ENCODE data around the gene PRKG2.
"Not testable (repeated sequence)": the region's sequence is repeated elsewhere in the genome, so short reads cannot be mapped to it uniquely, and the experiment has no call there.

PRKG2 gene

DNA sequence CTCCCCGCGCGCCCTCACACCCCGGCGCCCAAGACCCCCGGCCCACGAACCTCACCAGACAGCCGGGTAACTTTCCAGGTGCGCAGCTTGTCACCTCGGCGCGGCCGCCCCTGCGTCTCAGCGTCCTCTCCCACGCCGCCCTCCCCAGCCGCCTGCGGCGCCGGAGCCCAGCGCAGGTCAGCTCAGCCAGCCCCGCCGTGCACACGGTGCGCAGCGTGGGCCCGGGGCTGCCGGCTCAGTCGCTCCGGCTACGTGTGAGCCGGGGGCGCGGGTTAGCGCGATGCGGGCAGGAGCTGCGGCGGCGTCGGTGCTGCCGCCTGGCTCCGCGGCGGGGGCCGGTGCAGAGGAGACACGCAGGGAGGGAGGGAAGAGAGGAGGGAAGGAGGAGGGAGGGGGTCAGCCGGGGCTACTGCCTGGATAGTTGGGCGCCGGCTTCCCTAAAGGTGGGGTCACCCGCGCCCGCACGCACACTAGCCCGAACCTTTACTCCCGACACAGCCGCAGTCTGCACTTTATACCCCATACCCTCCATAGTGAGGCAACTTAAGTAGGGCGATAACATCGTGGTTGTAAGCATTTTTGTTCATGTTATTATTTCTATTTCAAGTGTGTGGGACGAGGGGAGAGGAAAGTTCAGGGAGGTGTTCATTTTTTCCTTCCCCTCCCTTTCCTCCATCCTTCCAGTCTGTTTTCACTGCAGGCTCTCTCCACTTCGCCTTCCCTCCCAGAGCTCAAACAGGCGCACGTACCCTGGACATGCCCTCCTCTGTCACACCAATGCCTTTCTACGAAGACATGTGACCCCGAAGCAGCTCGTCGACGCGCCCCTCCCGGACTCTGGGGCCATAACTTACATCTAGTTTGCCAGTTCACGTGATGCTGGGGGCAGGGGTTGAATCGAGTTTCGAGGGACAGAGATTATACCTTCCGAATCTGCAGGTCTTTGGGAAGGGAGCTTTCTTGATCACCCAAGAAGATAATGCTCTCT lies at the start of gene PRKG2:
PRKG2 (minus strand) TSS at position 342 of the 988 bp plus-strand sequence. CDS start 10,175 bp downstream, outside the sequence.
- peak; percentile 53 for DNase-seq

DNA sequence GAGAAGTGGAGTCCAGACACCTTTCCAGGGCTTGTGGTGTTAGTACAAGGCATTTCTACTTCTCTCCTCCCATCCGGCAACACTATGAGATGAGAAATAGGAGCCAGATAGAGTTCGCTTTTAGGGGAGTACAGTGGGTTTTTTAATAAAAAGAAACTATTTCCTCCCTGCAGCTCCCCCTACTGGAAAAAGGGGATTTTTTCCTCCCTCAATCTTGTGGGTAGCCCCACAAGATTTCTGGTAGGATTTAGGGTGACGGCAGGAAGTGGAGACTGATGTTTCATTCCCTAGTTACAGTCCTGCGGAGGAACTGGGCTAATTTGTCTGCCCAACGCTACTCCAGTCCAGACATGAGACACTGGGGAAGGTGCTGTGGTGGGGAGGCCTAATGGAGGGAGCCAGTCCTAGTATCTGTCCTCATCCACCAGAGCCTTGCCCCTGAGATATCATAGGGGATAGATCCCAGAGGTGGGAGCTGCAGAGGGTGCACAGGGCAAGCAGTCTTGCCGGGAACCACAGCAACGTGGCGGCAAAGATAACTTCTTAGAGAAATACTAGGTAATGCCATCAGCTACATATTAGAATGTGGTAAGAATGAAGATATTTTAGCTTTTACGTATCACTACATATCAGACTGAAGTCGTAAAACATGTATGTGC lies 45.5 kb upstream of the PRKG2 start:
- no peak for DNase-seq

DNA sequence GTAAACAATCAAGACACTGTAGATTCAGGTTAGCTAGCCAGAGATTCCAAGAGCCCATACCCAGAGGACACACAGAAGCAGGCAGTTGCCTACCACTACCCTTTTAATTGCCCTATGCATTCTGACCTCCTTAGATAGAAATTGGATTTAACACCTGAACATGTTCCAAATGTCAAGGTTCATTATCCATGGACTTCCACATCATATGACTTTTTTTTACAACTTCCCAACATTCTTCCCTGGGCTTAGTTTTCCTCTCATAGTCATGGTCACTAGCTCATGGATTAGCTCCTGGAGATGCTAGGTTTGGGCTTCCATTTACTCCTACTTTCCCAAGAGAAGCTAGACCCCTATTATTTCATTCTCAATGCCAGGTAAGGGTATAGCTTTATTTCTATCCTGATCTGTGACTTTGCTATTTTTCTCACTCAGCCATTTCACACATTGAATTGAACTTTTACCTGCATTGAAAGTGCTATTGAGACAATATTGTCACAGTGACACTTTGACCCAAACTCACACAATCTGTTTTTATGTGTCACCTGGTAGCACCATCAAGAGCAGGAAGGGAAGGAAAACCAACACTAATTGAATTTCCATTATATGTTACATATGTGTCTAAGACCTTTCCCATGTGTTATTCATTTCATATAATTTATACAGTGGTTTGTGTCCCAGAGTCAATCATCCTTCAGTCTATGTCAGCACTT lies 44.0 kb upstream of the PRKG2 start:
- DNase-seq, result no peak

DNA sequence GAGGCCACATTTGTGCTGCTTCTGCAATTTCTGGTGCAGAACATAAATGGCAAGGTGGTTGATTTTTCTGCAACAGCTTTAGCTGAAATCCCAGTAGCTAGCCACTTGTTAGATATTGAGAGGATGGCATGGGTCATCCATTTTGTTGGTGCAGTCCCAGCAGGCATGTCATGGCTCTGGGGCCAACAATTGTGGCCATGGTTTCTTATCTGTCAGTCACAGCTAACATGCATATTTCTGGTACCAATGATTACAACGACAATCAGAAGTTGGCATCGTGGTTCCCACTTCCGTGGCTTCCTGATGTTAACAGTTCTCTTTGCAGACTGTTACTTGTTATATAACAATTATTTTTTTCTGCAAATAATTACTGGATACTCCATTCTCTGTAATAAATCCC lies 42.8 kb upstream of the PRKG2 start:
- no peak for DNase-seq

GRCh38 chr4:81257021-81257420 lies 42.0 kb upstream of the PRKG2 start:
- no peak for DNase-seq

- no peak for DNase-seq
These were observed 41.3 kb upstream of the PRKG2 start for GRCh38 chr4:81256059-81256970.

GRCh38 chr4:81255524-81255923 lies 40.5 kb upstream of the PRKG2 start:
- no peak for DNase-seq

- no peak for DNase-seq
These were observed 35.4 kb upstream of the PRKG2 start for GRCh38 chr4:81250430-81250829.

DNA sequence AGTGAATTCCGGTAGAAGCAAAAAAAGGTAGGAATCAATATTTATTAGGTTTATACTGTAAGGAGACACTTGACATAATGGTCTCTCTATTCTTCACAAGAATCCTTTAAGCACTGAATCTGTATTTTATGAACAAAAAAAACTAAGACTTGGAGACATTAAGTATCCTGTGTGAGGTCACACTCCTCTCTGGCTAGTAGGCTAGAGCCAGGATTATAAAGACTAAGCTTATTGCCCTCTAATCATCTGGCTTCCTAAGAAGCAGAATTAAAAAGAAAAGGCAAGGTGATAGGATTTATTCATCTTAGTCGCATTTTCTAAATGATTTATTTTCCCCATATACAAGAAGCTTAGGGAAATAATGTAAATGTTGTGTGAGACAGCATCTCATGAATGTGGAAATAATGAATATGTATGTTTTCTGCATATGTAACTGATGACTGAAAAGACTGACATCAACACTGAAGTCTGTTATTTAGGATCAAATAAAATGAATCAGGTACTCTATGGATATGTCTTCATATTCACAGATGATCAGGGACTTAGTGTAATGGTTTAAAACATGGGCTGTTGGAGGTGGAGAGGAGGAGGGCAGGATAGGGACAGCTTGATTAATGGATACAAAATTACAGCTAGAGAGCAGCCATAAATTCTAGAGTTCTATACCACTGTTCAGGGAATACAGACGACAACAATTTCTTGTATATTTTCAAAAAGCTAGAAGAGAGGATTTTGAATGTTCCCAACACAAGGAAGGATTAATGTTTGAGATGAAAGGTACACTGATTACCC lies 30.4 kb upstream of the PRKG2 start:
- DNase-seq, result no peak

- DNase-seq, result no peak
These were observed 22.8 kb upstream of the PRKG2 start for GRCh38 chr4:81237791-81238190.

DNA sequence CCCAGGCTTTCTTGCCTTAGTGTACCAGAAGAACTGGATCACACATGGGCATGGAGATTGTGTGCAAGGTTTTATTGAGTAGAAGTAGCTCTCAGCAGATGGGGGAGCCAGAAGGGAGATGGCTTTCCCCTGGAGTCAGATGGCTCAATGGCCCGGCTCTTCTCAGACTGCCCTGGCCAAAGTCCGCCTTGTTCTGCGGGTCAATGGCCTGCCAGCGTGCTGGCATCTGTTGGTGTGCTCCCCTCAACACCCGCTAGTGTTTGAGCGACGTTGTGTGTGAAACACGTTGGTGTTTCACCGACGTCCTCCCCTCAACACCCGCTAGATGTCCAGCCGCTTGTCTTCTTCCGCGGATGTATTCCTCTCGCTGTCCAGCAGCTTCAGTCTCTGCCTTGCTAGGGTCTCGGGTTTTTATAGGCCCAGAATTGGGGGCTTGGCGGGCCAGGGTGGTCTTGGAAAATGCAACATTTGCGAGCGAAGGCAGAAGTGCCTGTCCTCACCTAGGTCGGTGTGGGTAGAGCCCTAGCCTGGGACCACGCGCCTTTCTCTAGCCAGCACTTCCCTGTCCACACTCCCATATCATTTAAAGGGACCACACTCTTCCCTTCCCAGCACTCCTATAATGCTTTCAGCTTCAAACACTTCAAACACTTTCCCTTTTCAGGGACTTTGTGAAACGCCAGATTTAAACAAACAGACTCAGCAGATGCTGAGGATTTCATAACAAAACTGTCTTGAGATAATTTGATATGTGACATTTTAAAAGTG lies 21.1 kb upstream of the PRKG2 start:
- DNase-seq, result no peak

DNA sequence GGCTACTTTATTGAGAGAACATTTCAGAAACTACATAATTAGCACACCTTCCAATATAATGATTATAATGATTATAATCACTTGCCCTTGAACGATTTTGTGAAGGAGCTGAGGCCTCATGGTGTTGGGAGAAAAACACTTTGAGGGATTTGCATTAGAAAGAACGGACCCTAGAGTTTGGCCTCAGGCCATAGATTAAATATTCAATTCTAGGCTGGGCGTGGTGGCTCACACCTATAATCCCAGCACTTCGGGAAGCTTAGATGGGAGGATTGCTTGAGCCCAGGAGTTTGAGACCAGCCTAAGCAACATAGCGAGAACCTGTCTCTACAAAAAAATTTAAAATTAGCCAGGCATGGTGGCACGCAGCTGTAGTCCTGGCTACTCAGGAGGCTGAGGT lies 12.9 kb upstream of the PRKG2 start:
- DNase-seq, result no peak

DNA sequence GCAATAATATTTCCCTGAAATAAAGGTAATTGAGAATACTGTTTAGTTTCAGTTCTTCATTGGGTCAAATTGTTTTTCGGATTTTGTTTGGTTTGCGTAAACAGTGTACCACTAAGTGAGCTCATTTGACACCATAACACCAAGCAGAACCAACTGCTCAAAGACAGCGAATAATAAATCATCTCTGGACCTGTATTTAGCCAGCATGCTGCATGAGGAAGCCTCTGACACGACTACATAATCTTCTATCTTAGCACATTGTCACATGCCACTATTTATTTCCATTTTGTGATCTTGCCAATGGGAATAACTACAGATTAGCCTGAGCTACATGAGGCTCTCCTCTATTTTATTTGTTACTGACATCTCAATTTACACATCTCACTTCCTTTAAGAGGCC lies 12.1 kb upstream of the PRKG2 start:
- no peak for DNase-seq

- DNase-seq, result no peak
These were observed 10.2 kb upstream of the PRKG2 start for GRCh38 chr4:81225252-81225651.

DNA sequence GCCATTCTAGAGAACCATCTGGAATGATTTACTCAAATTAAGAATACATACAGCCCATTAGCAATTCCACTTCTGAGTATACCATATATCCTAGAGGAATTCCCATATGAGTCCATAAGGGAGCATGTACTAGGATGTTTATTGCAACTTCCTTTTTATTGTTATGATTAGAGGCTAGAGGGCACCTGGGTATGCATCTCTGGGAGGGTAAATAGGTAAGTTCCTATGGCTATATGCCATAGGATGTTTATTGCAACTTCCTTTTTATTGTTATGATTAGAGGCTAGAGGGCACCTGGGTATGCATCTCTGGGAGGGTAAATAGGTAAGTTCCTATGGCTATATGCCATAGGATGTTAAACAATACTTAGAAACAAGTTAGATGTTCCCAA lies 7.1 kb upstream of the PRKG2 start:
- DNase-seq, result not testable (repeated sequence)

DNA sequence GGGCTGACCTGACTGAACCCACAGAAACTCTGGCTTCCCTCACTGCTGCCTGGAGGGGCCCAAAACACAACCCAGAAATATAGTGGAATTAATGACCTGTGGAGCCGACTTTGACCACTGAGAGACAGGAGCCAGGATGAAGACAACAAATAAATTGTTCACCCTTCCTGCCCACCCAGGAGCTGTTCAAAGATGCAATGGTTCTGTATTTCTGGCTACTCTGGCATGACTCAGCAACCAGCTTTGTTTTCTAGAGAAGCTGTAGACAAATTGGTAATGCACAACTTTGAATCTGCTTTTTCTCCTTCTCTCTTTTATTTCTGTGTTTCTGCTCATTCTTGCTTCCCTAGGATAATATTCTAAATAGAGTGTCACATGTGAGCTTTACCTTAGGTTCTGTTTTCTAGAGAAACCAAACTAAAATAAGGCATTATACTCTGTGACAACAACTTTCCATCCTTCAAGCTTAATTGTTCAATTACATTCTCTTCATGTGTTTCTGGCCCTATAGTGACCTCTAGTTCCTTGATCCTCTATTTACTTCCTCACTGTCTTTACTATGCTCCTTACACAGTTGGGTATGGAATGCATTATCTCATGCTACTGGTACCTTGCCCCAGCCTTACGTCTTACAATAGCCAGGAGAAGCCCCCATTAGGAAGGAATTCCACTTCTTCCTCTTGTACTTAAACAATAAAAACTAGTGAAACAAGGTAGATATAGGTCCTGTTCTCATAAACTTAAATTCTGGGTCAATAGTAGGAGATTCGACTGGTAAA lies 6.5 kb upstream of the PRKG2 start:
- DNase-seq, result no peak

DNA sequence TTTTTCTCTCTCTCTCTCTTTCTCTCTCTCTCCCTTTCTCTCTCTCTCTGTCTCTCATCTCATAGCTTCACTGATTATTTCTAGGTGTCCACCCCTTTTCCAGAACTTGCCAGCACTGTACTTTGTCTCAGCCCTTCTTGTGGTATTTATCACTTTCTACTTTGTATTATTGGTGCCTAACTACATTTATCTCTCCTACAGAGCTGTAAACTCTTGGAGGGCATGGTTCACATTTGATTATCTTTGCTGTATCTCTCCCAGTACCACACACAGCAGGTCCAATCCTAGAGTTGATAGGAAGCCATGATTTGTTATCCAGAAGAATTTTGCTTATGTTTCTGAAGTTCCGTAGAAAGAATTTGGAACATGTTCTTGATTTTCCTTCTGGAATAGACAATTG lies 5.2 kb upstream of the PRKG2 start:
- DNase-seq, result no peak

DNA sequence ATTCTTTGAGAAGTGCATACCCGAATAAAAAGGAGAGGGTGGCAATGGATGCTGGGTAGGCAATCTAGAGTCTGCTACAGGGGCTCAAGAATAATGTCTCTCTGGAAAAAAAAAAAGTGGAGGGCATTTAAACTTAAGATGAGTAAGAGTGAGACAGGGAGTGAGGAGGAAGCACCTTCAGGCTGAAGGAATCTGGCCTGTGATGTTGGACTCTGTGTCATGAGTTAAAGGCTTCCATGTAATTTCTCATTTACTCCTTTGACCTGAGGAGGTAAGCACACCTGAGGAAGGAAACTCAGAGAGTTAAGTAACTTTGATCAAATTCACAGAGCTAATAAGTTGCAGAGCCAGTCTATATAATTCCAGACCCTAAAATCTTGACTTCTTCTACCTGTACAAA lies 3.2 kb upstream of the PRKG2 start:
- no peak for DNase-seq

GRCh38 chr4:81217779-81218178 lies 2.8 kb upstream of the PRKG2 start:
- no peak for DNase-seq

DNA sequence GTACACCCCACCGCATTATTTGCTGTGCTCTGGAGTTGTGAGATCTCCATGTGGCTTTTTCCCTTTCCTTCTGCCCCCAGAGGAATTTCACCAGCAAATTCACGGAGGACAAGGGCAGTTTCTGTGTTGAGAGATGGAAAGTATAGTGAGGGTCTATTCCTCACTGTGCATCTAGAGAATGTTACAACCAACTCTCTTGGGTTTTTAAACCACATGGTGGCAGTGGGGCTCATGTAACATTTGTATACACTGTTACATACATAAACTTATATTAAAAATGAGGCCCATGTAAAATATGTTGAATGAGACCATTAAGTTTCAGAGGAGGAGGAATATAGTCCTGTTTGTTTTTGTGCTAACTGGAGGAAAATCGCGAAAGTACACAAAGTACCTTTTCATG lies 909 bp upstream of the PRKG2 start:
- DNase-seq, result no peak

Data from activated CD8-positive, alpha-beta memory T cell treated with anti-CD3 and anti-CD28 coated beads, Interleukin-2, amount 50 U/mL, for 48 hours (primary cell).